WI38 (cell line): ENCODE results near the gene ABCF1.

Experiments used
- H3K4me3 ChIP-seq: 2 replicates; pipeline ENCODE4 v1.5.1; 2011; ENCODE audit warnings: low read depth, mild to moderate bottlenecking, control low read depth, low read length
- CTCF ChIP-seq: IDR thresholded peaks from 2 replicates; pipeline ENCODE4 v1.5.1; 2012; ENCODE audit warnings: low read depth, mild to moderate bottlenecking, control low read depth, low read length

Gene ABCF1

GRCh38 chr6:30640481-30640880 lies 69.2 kb downstream of the ABCF1 start:
- TF ChIP-seq CTCF: no peak
- H3K4me3 ChIP-seq: no peak overlapping the region

DNA sequence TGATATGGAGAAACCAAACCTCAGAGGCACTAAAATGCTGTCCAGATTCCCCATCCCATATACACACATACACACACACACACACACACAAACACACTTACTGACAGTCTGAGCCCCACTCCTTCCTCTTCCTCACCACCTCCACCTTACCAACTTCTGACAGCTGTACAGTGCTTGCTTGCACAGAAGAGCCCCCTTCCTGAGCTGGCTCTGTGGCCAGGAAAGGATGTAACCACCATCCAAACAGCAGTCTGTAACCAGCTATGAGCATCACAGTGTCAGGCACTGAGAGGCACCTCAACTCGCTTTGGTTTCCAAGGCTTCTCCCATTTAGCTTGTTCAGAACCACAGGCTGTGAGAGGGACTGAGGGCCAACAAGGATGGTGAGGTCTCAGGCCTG lies 69.8 kb downstream of the ABCF1 start:
- no peak for TF ChIP-seq CTCF
- no peak overlapping the region for H3K4me3 ChIP-seq
